Loucy (cell line): ENCODE data around the gene FNDC8.

Experiments
- H2AFZ ChIP-seq: fragments of 200-600 bp; sonication (generic); 2 replicates; pipeline ENCODE4 v1.6.0; 2016; ENCODE audit warnings: antibody characterized with exemption, mild to moderate bottlenecking, low read length, moderate library complexity
- H3F3A ChIP-seq: fragments of 200-600 bp; 2 replicates; pipeline ENCODE4 v1.6.0; 2016; ENCODE audit warnings: antibody characterized with exemption, low read depth, mild to moderate bottlenecking
- H3K27me3 ChIP-seq: fragments of 200-600 bp; sonication (generic); 2 replicates; pipeline ENCODE4 v1.6.1; 2014; ENCODE audit warnings: low read length, mild to moderate bottlenecking; ENCODE audit not compliant: insufficient read depth, poor library complexity, severe bottlenecking
- H3K36me3 ChIP-seq: fragments of 200-600 bp; sonication (generic); 2 replicates; pipeline ENCODE4 v1.6.1; 2016; ENCODE audit warnings: low read length; ENCODE audit not compliant: insufficient read depth
- H3K4me1 ChIP-seq: fragments of 200-600 bp; sonication (generic); 2 replicates; pipeline ENCODE4 v1.5.1; 2014; ENCODE audit warnings: low read length, mild to moderate bottlenecking; ENCODE audit not compliant: insufficient read depth, poor library complexity, severe bottlenecking
- H3K4me2 ChIP-seq: fragments of 200-600 bp; sonication (generic); 2 replicates; pipeline ENCODE4 v1.6.0; 2014; ENCODE audit warnings: antibody characterized with exemption, low read length, low read depth, mild to moderate bottlenecking; ENCODE audit not compliant: poor library complexity, severe bottlenecking
- H3K4me3 ChIP-seq: fragments of 200-600 bp; sonication (generic); 2 replicates; pipeline ENCODE4 v1.5.1; 2014; ENCODE audit warnings: low read length, mild to moderate bottlenecking, mixed read lengths; ENCODE audit not compliant: poor library complexity, severe bottlenecking
- H3K79me2 ChIP-seq: fragments of 200-600 bp; sonication (generic); 2 replicates; pipeline ENCODE4 v1.6.1; 2014; ENCODE audit warnings: low read length; ENCODE audit not compliant: insufficient read depth
- H3K9ac ChIP-seq: fragments of 200-600 bp; sonication (generic); 2 replicates; pipeline ENCODE4 v1.6.0; 2014; ENCODE audit warnings: mild to moderate bottlenecking, low read depth, low read length, moderate library complexity; ENCODE audit not compliant: poor library complexity, severe bottlenecking
- H3K9me2 ChIP-seq: fragments of 200-600 bp; sonication (generic); replicated peaks from 2 replicates; pipeline ENCODE4 v1.6.1; 2016; ENCODE audit warnings: low read depth, low read length, mixed read lengths
- H3K9me3 ChIP-seq: fragments of 200-600 bp; sonication (generic); 2 replicates; pipeline ENCODE4 v1.6.1; 2014; ENCODE audit warnings: mild to moderate bottlenecking, antibody characterized with exemption, low read length, low read depth; ENCODE audit not compliant: insufficient read depth
- H4K20me1 ChIP-seq: fragments of 200-600 bp; sonication (generic); 2 replicates; pipeline ENCODE4 v1.6.0; 2014; ENCODE audit warnings: antibody characterized with exemption, low read length, mild to moderate bottlenecking; ENCODE audit not compliant: insufficient read depth, poor library complexity, severe bottlenecking
- EZH2phosphoT487 ChIP-seq: fragments of 200-600 bp; IDR thresholded peaks from 2 replicates; pipeline ENCODE4 v1.6.1; 2018; ENCODE audit warnings: antibody characterized with exemption, mild to moderate bottlenecking, moderate library complexity, borderline replicate concordance
- TF ChIP-seq, protein P1 (sequence below): fragments of 200-600 bp; sonication (generic); conservative IDR thresholded peaks from 2 replicates; pipeline ENCODE4 v1.5.1; 2014; ENCODE audit warnings: mild to moderate bottlenecking, antibody characterized with exemption, low read length

The FNDC8 gene

DNA sequence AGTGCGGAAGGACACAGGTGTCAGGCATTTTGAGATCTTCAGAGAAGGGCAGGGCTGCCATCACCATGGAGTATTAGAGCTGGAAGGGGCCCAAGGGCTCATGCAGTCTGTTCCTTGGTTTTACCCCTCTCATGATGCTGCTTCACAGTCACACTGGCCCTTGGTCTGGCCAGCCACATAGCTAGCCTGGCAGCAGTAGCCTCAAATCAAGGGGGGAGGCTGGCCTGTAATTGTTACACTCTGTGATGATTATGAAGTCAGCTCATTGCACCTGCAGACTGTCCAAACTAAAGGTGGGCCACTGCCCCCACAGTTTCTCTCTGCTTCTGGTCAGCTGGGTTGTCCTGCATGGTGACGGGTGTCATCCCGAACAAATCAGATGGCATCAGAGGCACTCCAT is at the start of gene FNDC8:
Gene FNDC8 (plus strand): TSS at position 301 of the 400 bp plus-strand sequence. CDS start 79 bp downstream, at position 380.
- peaks cover 3% of the 10 kb centered on the region for H4K20me1 ChIP-seq
- no peaks in the 10 kb centered on the region for H3K27me3 ChIP-seq
- no peaks in the 10 kb centered on the region for H3F3A ChIP-seq
- H3K9me3 ChIP-seq = no peaks in the 10 kb centered on the region
- H3K9ac ChIP-seq = no peak within 1 kb of the TSS
- no peaks in the 10 kb centered on the region for H3K9me2 ChIP-seq
- H3K4me1 ChIP-seq = peaks cover 23% of the 10 kb centered on the region
- no peak within 1 kb of the TSS for H3K4me2 ChIP-seq
- no peak within 1 kb of the TSS for H3K4me3 ChIP-seq
- TF ChIP-seq, protein P1, sequence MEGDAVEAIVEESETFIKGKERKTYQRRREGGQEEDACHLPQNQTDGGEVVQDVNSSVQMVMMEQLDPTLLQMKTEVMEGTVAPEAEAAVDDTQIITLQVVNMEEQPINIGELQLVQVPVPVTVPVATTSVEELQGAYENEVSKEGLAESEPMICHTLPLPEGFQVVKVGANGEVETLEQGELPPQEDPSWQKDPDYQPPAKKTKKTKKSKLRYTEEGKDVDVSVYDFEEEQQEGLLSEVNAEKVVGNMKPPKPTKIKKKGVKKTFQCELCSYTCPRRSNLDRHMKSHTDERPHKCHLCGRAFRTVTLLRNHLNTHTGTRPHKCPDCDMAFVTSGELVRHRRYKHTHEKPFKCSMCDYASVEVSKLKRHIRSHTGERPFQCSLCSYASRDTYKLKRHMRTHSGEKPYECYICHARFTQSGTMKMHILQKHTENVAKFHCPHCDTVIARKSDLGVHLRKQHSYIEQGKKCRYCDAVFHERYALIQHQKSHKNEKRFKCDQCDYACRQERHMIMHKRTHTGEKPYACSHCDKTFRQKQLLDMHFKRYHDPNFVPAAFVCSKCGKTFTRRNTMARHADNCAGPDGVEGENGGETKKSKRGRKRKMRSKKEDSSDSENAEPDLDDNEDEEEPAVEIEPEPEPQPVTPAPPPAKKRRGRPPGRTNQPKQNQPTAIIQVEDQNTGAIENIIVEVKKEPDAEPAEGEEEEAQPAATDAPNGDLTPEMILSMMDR = no peak
- no peak for TF ChIP-seq EZH2phosphoT487
- no peaks in the 10 kb centered on the region for H3K36me3 ChIP-seq
- H2AFZ ChIP-seq = no peak within 1 kb of the TSS; the same call in 1 of the 2 replicates
- peaks cover 24% of the 10 kb centered on the region for H3K79me2 ChIP-seq

DNA sequence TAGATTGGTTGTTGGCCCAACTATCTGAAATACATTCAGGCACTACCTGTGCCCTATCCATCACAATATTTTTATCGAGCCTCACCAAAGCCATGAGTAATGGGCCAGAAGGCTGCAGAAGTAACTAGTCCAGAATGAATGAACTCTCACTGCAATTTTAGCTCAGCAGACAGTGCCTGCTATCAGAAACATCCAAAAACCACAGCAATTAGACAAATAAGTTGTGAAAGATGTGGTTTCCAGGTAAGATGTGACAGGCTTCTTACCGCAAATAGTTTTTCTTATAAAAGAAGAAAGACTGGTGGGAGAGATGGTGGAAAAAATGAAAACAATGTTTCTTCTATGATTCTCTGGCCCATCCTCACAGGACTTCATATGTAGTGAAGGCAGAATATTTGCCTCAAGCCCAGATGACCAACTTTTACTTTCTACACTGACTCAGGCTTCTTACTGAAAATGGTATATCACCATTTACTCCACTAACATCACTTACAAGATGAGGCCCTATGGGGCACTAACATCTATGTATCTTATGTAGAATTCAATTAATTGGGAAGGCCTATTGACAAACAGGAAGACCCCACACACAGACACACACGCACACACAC is 48.1 kb upstream of the FNDC8 start:
- Histone ChIP-seq H3K4me3 (no peak overlapping the region), H3K36me3 (no peaks in the 10 kb centered on the region), H2AFZ (no peak overlapping the region), H3K9ac (no peak overlapping the region), H3F3A (no peaks in the 10 kb centered on the region), H3K4me2 (no peak overlapping the region), H3K79me2 (peaks cover 7% of the 10 kb centered on the region; the same call in 1 of the 2 replicates), H3K9me3 (no peaks in the 10 kb centered on the region), H3K27me3 (no peaks in the 10 kb centered on the region), H4K20me1 (no peaks in the 10 kb centered on the region), H3K9me2 (no peaks in the 10 kb centered on the region), H3K4me1 (peaks cover 11% of the 10 kb centered on the region)
- no peak for TF ChIP-seq EZH2phosphoT487
- TF ChIP-seq, protein P1 = no peak

DNA sequence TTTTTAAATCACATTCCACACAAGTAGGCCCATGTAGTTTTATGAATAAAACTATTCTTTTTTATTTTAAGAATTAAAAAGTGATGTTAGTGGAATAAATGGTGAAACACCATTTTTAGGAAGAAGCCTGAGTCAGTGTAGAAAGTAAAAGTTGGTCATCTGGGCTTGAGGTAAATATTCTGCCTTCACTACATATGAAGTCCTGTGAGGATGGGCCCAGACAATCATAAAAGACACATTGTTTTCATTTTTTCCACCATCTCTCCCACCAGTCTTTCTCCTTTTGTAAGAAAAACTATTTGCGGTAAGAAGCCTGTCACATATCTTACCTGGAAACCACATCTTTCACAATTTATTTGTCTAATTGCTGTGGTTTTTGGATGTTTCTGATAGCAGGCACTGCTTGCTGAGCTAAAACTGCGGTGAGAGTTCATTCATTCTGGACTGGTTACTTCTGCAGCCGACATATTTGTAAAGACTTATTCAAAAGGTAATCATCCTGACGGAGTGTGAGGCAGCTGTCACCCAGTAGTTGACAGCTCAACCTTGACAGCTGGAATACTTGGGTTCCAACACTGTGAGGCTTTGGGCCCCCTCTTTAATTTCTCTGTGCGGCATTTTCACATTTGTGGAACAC is 47.3 kb upstream of the FNDC8 start:
- Histone ChIP-seq H3K4me2 (no peak overlapping the region), H3K9ac (no peak overlapping the region), H3K36me3 (no peaks in the 10 kb centered on the region), H3K4me1 (peaks cover 4% of the 10 kb centered on the region), H2AFZ (no peak overlapping the region), H3K4me3 (no peak overlapping the region), H4K20me1 (no peaks in the 10 kb centered on the region), H3K9me3 (no peaks in the 10 kb centered on the region), H3K27me3 (no peaks in the 10 kb centered on the region), H3K9me2 (no peaks in the 10 kb centered on the region), H3F3A (no peaks in the 10 kb centered on the region), H3K79me2 (peaks cover 7% of the 10 kb centered on the region; the same call in 1 of the 2 replicates)
- TF ChIP-seq EZH2phosphoT487 = no peak
- TF ChIP-seq, protein P1 = no peak
